SK-N-SH treated with all-trans-retinoic acid at 6 μM for 48 hours (cell line): ENCODE results near the gene PIM3.

Experiments
- ATAC-seq: fragments of 200-7000 bp; cut with Tn5 transposase; 3 replicates; pipeline ENCODE4 v1.9.1; 2020; ENCODE audit warnings: mild to moderate bottlenecking, moderate library complexity
- ARNTL ChIP-seq: fragments of 450-650 bp; formaldehyde crosslinking; IDR thresholded peaks from 2 replicates; pipeline ENCODE4 v1.5.0; 2020; ENCODE audit warnings: low read depth, mild to moderate bottlenecking, moderate library complexity, borderline replicate concordance
- CREB5 ChIP-seq: fragments of 250-450 bp; sonication (Bioruptor Pico); IDR thresholded peaks from 2 replicates; pipeline ENCODE4 v1.5.1; 2020; ENCODE audit warnings: low read depth, mild to moderate bottlenecking, moderate library complexity
- CSDC2 ChIP-seq: fragments of 250-450 bp; sonication (Bioruptor Pico); IDR thresholded peaks from 2 replicates; pipeline ENCODE4 v1.5.0; 2020; ENCODE audit warnings: mild to moderate bottlenecking, moderate library complexity
- CSRNP3 ChIP-seq: fragments of 250-450 bp; sonication (Bioruptor Pico); IDR thresholded peaks from 2 replicates; pipeline ENCODE4 v1.5.1; 2021; ENCODE audit warnings: mild to moderate bottlenecking, moderate library complexity
- ESRRG ChIP-seq: fragments of 250-450 bp; sonication (Bioruptor Pico); IDR thresholded peaks from 2 replicates; pipeline ENCODE4 v1.6.1; 2021; ENCODE audit warnings: mild to moderate bottlenecking
- GLIS3 ChIP-seq: fragments of 250-450 bp; sonication (Bioruptor Pico); IDR thresholded peaks from 2 replicates; pipeline ENCODE4 v1.5.0; 2020; ENCODE audit warnings: mild to moderate bottlenecking, moderate library complexity
- OSR1 ChIP-seq: fragments of 250-450 bp; sonication (Bioruptor Pico); IDR thresholded peaks from 2 replicates; pipeline ENCODE4 v1.8.0; 2022; ENCODE audit warnings: moderate library complexity, mild to moderate bottlenecking, inconsistent platforms
- PATZ1 ChIP-seq: fragments of 250-450 bp; sonication (Bioruptor Pico); IDR thresholded peaks from 2 replicates; pipeline ENCODE4 v1.8.0; 2020; ENCODE audit warnings: mild to moderate bottlenecking, moderate library complexity, borderline replicate concordance
- POU6F1 ChIP-seq: fragments of 250-450 bp; sonication (Bioruptor Pico); IDR thresholded peaks from 2 replicates; pipeline ENCODE4 v1.8.0; 2021; ENCODE audit warnings: low read depth, mild to moderate bottlenecking, moderate library complexity, borderline replicate concordance
- PPARA ChIP-seq: fragments of 250-450 bp; sonication (Bioruptor Pico); IDR thresholded peaks from 2 replicates; pipeline ENCODE4 v1.5.0; 2020; ENCODE audit warnings: mild to moderate bottlenecking, borderline replicate concordance
- RARB ChIP-seq: fragments of 250-450 bp; sonication (Bioruptor Pico); IDR thresholded peaks from 2 replicates; pipeline ENCODE4 v1.8.0; 2021; ENCODE audit warnings: mild to moderate bottlenecking, moderate library complexity
- SNAI2 ChIP-seq: fragments of 250-450 bp; sonication (Bioruptor Pico); IDR thresholded peaks from 2 replicates; pipeline ENCODE4 v1.5.0; 2020; ENCODE audit warnings: mild to moderate bottlenecking, moderate library complexity
- TCF4 ChIP-seq: fragments of 250-450 bp; sonication (Bioruptor Pico); IDR thresholded peaks from 2 replicates; pipeline ENCODE4 v1.8.0; 2021; ENCODE audit warnings: mild to moderate bottlenecking, moderate library complexity, borderline replicate concordance
- TOX ChIP-seq: fragments of 250-450 bp; sonication (Bioruptor Pico); IDR thresholded peaks from 2 replicates; pipeline ENCODE4 v1.8.0; 2021; ENCODE audit warnings: mild to moderate bottlenecking, moderate library complexity, borderline replicate concordance
- TSHZ2 ChIP-seq: fragments of 250-450 bp; sonication (Bioruptor Pico); IDR thresholded peaks from 2 replicates; pipeline ENCODE4 v1.5.0; 2020; ENCODE audit warnings: mild to moderate bottlenecking, moderate library complexity
- ZC3H10 ChIP-seq: fragments of 250-450 bp; sonication (Bioruptor Pico); IDR thresholded peaks from 2 replicates; pipeline ENCODE4 v1.5.1; 2021; ENCODE audit warnings: mild to moderate bottlenecking, moderate library complexity
- ZFP3 ChIP-seq: fragments of 250-450 bp; sonication (Bioruptor Pico); IDR thresholded peaks from 2 replicates; pipeline ENCODE4 v1.5.0; 2020; ENCODE audit warnings: mild to moderate bottlenecking, moderate library complexity
- ZFP30 ChIP-seq: fragments of 450-650 bp; formaldehyde crosslinking; IDR thresholded peaks from 2 replicates; pipeline ENCODE4 v1.5.0; 2022; ENCODE audit warnings: mild to moderate bottlenecking, moderate library complexity
- ZNF8 ChIP-seq: fragments of 450-650 bp; formaldehyde crosslinking; IDR thresholded peaks from 2 replicates; pipeline ENCODE4 v1.5.0; 2020; ENCODE audit warnings: mild to moderate bottlenecking, moderate library complexity

PIM3 gene

GRCh38 chr22:49959782-49960158 is 802 bp upstream of the PIM3 start:
- TF ChIP-seq OSR1: no peak
- no peak for TF ChIP-seq PPARA
- TF ChIP-seq POU6F1: no peak
- TF ChIP-seq CSDC2: no peak
- no peak for TF ChIP-seq ZFP3
- TF ChIP-seq CSRNP3: no peak
- peak; percentile 39 for ATAC-seq

- TF ChIP-seq ARNTL (CRISPR knock-in tag) (no peak), ZFP3 (no peak), SNAI2 (CRISPR knock-in tag) (no peak), ESRRG (no peak), TCF4 (CRISPR knock-in tag) (no peak), ZC3H10 (CRISPR knock-in tag) (no peak), POU6F1 (no peak), RARB (no peak), TOX (CRISPR knock-in tag) (no peak), ZFP30 (CRISPR knock-in tag) (no peak), ZNF8 (CRISPR knock-in tag) (no peak), CSDC2 (no peak), OSR1 (no peak), CSRNP3 (no peak), GLIS3 (CRISPR knock-in tag) (no peak), TSHZ2 (CRISPR knock-in tag) (no peak)
- no peak for ATAC-seq
Measured at GRCh38 chr22:49961005-49961600, 531 bp downstream of the PIM3 start.

GRCh38 chr22:49961601-49962011 is 1.0 kb downstream of the PIM3 start:
- ATAC-seq: no peak
- TF ChIP-seq ZFP30 (CRISPR knock-in tag) (no peak), CSDC2 (no peak), ZFP3 (no peak), PATZ1 (CRISPR knock-in tag) (no peak), POU6F1 (no peak), OSR1 (no peak), CREB5 (no peak), SNAI2 (CRISPR knock-in tag) (no peak)
